ENCODE measurements around the gene PRKCZ. TPM values are rescaled to one million over a fixed set of nuclear protein-coding genes. Genes with fewer than 3 reads are reported as not detected.

Gene PRKCZ
- total and polyA plus RNA-seq, 12 donors: 8.4 to 18.4 (median 14.5) TPM

DNA sequence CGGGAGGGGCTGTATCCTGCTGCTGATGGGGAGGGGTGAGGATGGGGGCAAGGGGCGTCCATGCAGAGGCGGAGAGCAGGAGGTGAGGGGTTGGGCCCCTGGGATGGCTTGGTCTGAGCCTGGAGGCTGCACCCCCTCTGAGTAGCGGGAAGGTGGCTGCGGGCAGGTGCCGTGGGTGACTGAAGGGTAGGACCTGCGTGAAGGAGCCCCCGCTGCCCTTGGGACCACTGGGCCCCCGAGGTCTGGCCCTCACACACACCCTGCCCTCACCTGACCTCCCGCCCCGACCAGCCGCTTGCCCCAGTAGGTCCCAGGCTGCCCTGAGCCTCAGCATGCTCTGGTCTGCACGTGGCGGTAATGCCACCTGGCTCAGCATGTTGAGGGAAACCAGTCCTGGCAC is 165.1 kb downstream of the PRKCZ start:
- Histone ChIP-seq H3K36me3 (no peaks in the 10 kb centered on the region), H3K9me3 (no peaks in the 10 kb centered on the region), H3K27ac (peak overlapping the region in 8 of 10 donors; percentile 95 to 100 (median 98)), H3K4me1 (peaks cover 24 to 51% (median 39%) of the 10 kb centered on the region in 9 donors), H3K4me3 (no peak overlapping the region), H3K27me3 (no peaks in the 10 kb centered on the region)
- DNase-seq (peak in 1 of 2 donors; percentile 20), ATAC-seq (no peak)
- intact Hi-C loops (cut with DNase I): no loop called here
- TF ChIP-seq, protein P1, sequence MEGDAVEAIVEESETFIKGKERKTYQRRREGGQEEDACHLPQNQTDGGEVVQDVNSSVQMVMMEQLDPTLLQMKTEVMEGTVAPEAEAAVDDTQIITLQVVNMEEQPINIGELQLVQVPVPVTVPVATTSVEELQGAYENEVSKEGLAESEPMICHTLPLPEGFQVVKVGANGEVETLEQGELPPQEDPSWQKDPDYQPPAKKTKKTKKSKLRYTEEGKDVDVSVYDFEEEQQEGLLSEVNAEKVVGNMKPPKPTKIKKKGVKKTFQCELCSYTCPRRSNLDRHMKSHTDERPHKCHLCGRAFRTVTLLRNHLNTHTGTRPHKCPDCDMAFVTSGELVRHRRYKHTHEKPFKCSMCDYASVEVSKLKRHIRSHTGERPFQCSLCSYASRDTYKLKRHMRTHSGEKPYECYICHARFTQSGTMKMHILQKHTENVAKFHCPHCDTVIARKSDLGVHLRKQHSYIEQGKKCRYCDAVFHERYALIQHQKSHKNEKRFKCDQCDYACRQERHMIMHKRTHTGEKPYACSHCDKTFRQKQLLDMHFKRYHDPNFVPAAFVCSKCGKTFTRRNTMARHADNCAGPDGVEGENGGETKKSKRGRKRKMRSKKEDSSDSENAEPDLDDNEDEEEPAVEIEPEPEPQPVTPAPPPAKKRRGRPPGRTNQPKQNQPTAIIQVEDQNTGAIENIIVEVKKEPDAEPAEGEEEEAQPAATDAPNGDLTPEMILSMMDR (IDR thresholded peaks at IDR 0.05): no peak
- 90 to 94% methylated on average over 14 of the region's 14 CpGs for WGBS, 2 donors

DNA sequence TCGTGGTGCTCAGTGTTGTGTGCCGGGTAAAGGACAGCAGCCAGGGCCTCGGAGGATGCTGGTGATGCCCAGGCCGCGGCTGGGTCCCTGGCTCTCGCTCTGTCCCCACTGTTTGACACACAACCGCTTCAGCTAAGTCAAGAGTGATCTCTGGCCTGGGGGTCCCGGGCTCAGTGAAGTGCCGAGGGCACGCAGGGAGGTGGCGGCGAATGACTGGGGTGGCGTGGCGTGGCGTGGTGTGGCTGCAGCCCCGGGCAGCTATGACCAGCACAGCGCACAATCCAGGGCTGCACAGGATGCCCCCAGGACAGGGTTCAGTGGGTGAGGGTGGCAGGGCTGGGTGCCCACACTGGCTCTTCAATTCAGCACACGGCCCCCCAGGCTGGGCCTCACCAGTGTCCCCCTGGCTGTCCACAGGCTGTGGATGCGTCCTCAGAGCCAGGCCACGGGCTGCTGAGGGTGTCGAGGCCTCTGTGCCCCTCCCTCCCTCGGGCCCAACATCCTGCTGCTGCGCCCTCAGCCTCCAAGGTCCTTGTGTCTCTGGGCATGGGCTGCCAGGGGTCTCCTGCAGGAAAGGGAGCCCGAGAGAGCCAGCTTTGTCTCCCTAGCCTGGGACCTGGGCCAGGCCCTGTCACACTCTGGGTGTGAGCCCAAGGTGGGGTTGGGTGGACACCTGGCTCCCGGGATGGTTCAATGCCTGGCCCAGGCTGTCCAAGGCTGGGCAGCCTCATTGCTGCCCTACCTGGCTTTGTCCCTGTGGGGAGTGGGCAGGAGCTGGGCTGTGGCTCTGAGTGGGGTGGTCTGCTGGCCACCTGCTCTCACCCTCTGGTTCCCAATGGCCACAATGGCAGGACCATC is 165.9 kb downstream of the PRKCZ start:
- Histone ChIP-seq H3K4me3 (no peak overlapping the region), H3K36me3 (no peaks in the 10 kb centered on the region), H3K27me3 (no peaks in the 10 kb centered on the region), H3K4me1 (peaks cover 24 to 46% (median 39%) of the 10 kb centered on the region in 9 donors), H3K27ac (no peak overlapping the region), H3K9me3 (no peaks in the 10 kb centered on the region)
- 94 to 95% methylated on average over 25 of the region's 25 CpGs for WGBS, 2 donors
- peak in 1 of 2 donors; percentile 4 for DNase-seq
- TF ChIP-seq, protein P1 (IDR thresholded peaks at IDR 0.05): no peak
- no peak for ATAC-seq
- intact Hi-C loops (cut with DNase I): no loop called here

DNA sequence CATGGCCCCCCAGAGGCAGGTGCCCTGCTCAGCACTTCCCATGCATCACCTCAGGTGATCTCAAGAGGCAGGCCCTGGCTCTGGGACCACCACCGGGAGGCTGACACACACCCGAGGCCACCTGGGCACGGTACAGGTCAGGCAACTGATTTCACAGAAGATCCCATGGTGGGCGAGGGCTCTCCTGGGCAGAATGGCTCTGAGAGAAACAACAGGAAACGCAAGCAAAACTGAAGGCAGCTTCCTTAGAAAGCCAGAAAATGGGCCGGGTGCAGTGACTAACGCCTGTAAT is 166.5 kb downstream of the PRKCZ start:
- H3K4me3 ChIP-seq: no peak overlapping the region
- H3K4me1 ChIP-seq: peaks cover 24 to 42% (median 36%) of the 10 kb centered on the region in 9 donors
- TF ChIP-seq, protein P1 (IDR thresholded peaks at IDR 0.05): no peak
- intact Hi-C loops (cut with DNase I): no loop called here
- no peaks in the 10 kb centered on the region for H3K36me3 ChIP-seq
- no peaks in the 10 kb centered on the region for H3K9me3 ChIP-seq
- no peak overlapping the region for H3K27ac ChIP-seq
- DNase-seq (peak in 1 of 2 donors; percentile 4), ATAC-seq (no peak)
- WGBS, 2 donors: 87 to 91% methylated on average over 7 of the region's 7 CpGs
- no peaks in the 10 kb centered on the region for H3K27me3 ChIP-seq

DNA sequence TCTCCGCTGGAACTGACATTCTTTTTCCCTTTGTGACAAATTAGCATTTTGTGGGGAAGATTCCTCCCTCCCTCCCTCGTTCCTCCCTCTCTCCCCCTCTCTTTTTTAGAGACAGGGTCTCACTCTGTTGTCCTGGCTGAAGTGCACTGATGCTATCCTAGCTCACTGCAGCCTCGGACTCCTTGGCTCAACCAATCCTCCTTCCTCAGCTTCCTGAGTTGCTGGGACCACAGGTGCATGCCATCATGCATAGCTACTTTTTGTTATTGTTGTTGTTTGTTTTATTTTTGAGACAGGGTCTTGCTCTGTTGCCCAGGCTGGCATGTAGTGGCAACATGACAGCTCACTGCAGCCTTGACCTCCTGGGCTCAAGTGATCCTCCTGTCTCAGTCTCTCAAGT is 171.1 kb downstream of the PRKCZ start:
- no peak overlapping the region for H3K4me3 ChIP-seq
- H3K27me3 ChIP-seq: no peaks in the 10 kb centered on the region
- H3K36me3 ChIP-seq: no peaks in the 10 kb centered on the region
- H3K9me3 ChIP-seq: no peaks in the 10 kb centered on the region
- H3K4me1 ChIP-seq: peaks cover 0 to 5% (median 2%) of the 10 kb centered on the region in 9 donors
- intact Hi-C loops (cut with DNase I): no loop called here
- ATAC-seq: no peak
- no peak for DNase-seq
- TF ChIP-seq, protein P1 (IDR thresholded peaks at IDR 0.05): no peak
- 80 to 88% methylated on average over 3 of the region's 3 CpGs for WGBS, 2 donors
- no peak overlapping the region for H3K27ac ChIP-seq
